ENCODE data around the gene TBC1D1. TPM values are rescaled to one million over a fixed set of nuclear protein-coding genes. Genes with fewer than 3 reads are reported as not detected.

Gene TBC1D1
- total and polyA plus RNA-seq, 2 donors (not counting 1 experiment from before 2014, with no cell fraction given), result 39.7 to 90.0 TPM

DNA sequence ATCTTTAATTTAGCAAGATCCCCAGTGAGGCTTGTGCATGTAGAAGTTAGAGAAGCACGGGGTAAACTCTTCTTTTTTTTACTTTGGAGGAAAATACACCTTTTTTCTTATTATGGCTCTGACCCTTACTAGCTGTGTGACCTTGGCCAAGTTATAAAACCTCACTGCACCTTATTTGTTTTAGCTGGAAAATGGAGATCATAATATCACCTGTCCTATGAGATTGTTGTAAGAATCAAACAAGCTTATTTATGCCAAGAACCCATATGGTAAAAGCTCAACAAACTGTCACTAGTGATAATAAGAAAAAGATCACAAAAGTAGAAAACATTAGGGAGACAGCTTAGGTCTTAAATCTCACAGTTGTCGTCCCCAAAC, 196.0 kb downstream of the TBC1D1 start:
- Histone ChIP-seq H3K4me3 (replicated peaks in 1 of 4; ENCODE audit: control extremely low read depth in 1 of 4, insufficient read depth in 1 of 4, low read depth in 3 of 4, low read length in 4 of 4) (no peak overlapping the region), H3K9ac (ENCODE audit: insufficient read depth, low read length) (no peak overlapping the region), H4K20me1 (ENCODE audit: control insufficient read depth, extremely low read depth, insufficient read depth, low read length) (no peaks in the 10 kb centered on the region), H3K9me3 (ENCODE audit: control insufficient read depth, insufficient read depth, low read depth, low read length) (no peaks in the 10 kb centered on the region), H2AFZ (ENCODE audit: low read length) (no peak overlapping the region), H3K4me1 (ENCODE audit: control insufficient read depth, extremely low read depth, insufficient read depth, low read length) (peaks cover 13% of the 10 kb centered on the region), H3K27ac (ENCODE audit: insufficient read depth, low read length) (no peak overlapping the region), H3K79me2 (ENCODE audit: control insufficient read depth, insufficient read depth, low read length) (no peaks in the 10 kb centered on the region), H3K4me2 (ENCODE audit: extremely low read depth, insufficient read depth, low read length) (no peak overlapping the region), H3K27me3 (ENCODE audit: control insufficient read depth, insufficient read depth, low read length) (no peaks in the 10 kb centered on the region), H3K36me3 (ENCODE audit: control insufficient read depth, insufficient read depth, low read length) (no peaks in the 10 kb centered on the region)
- no peak for DNase-seq (ENCODE audit: low read depth in 2 of 2)
- TF ChIP-seq, protein P1, sequence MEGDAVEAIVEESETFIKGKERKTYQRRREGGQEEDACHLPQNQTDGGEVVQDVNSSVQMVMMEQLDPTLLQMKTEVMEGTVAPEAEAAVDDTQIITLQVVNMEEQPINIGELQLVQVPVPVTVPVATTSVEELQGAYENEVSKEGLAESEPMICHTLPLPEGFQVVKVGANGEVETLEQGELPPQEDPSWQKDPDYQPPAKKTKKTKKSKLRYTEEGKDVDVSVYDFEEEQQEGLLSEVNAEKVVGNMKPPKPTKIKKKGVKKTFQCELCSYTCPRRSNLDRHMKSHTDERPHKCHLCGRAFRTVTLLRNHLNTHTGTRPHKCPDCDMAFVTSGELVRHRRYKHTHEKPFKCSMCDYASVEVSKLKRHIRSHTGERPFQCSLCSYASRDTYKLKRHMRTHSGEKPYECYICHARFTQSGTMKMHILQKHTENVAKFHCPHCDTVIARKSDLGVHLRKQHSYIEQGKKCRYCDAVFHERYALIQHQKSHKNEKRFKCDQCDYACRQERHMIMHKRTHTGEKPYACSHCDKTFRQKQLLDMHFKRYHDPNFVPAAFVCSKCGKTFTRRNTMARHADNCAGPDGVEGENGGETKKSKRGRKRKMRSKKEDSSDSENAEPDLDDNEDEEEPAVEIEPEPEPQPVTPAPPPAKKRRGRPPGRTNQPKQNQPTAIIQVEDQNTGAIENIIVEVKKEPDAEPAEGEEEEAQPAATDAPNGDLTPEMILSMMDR (conservative IDR thresholded peaks at IDR 0.05 in 1 of 2, IDR thresholded peaks at IDR 0.05 in 1 of 2; ENCODE audit: low read depth in 1 of 2, low read length in 2 of 2), result no peak
- no peak for TF ChIP-seq EZH2 (IDR thresholded peaks at IDR 0.05; ENCODE audit: low read length, missing control alignments)

DNA sequence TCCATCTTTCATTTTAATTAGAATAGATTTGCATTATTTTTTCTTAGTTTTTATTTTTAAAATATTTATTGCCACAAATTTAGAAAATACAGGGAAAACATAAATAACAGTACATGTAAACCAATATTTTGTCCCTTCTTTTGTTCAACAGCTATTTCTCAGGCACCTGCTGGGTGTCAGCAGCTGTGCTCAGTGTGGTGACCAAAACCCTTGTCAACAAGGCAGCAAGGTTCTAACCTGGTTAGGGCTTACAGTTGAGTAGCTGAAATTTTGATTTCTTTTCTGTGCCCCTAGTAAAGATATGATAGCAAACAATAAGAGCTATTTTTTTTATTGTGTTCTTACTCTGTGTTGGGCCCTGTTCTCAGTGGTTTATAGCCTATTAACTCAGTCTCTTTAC, 197.4 kb downstream of the TBC1D1 start:
- no peak overlapping the region for H3K9ac ChIP-seq (ENCODE audit: insufficient read depth, low read length)
- H4K20me1 ChIP-seq (ENCODE audit: control insufficient read depth, extremely low read depth, insufficient read depth, low read length), result no peaks in the 10 kb centered on the region
- H3K79me2 ChIP-seq (ENCODE audit: control insufficient read depth, insufficient read depth, low read length), result no peaks in the 10 kb centered on the region
- no peak for DNase-seq (ENCODE audit: low read depth in 2 of 2)
- no peaks in the 10 kb centered on the region for H3K36me3 ChIP-seq (ENCODE audit: control insufficient read depth, insufficient read depth, low read length)
- H3K9me3 ChIP-seq (ENCODE audit: control insufficient read depth, insufficient read depth, low read depth, low read length), result no peaks in the 10 kb centered on the region
- no peak overlapping the region for H3K27ac ChIP-seq (ENCODE audit: insufficient read depth, low read length)
- peaks cover 6% of the 10 kb centered on the region for H3K4me1 ChIP-seq (ENCODE audit: control insufficient read depth, extremely low read depth, insufficient read depth, low read length)
- H3K4me2 ChIP-seq (ENCODE audit: extremely low read depth, insufficient read depth, low read length), result no peak overlapping the region
- no peak overlapping the region for H3K4me3 ChIP-seq (replicated peaks in 1 of 4; ENCODE audit: control extremely low read depth in 1 of 4, insufficient read depth in 1 of 4, low read depth in 3 of 4, low read length in 4 of 4)
- no peaks in the 10 kb centered on the region for H3K27me3 ChIP-seq (ENCODE audit: control insufficient read depth, insufficient read depth, low read length)
- TF ChIP-seq EZH2 (IDR thresholded peaks at IDR 0.05; ENCODE audit: low read length, missing control alignments), result no peak
- TF ChIP-seq, protein P1 (conservative IDR thresholded peaks at IDR 0.05 in 1 of 2, IDR thresholded peaks at IDR 0.05 in 1 of 2; ENCODE audit: low read depth in 1 of 2, low read length in 2 of 2), result no peak
- no peak overlapping the region for H2AFZ ChIP-seq (ENCODE audit: low read length)

DNA sequence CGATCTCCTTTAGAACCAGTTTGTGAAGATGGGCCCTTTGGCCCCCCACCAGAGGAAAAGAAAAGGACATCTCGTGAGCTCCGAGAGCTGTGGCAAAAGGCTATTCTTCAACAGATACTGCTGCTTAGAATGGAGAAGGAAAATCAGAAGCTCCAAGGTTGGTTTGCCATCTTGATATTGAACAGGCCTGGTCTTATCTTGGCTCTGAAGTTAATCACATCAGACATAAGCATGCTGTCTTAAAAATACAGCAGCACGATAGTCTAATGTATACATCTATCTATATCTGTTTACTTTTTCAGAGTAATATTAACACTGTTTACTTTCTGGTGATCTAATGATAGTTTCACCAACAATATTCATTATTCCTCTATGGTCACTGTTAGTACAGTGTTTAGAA, 199.1 kb downstream of the TBC1D1 start:
- H3K79me2 ChIP-seq (ENCODE audit: control insufficient read depth, insufficient read depth, low read length), result no peaks in the 10 kb centered on the region
- H4K20me1 ChIP-seq (ENCODE audit: control insufficient read depth, extremely low read depth, insufficient read depth, low read length), result no peaks in the 10 kb centered on the region
- DNase-seq (ENCODE audit: low read depth in 2 of 2), result no peak
- H3K36me3 ChIP-seq (ENCODE audit: control insufficient read depth, insufficient read depth, low read length), result no peaks in the 10 kb centered on the region
- TF ChIP-seq, protein P1 (conservative IDR thresholded peaks at IDR 0.05 in 1 of 2, IDR thresholded peaks at IDR 0.05 in 1 of 2; ENCODE audit: low read depth in 1 of 2, low read length in 2 of 2), result no peak
- TF ChIP-seq EZH2 (IDR thresholded peaks at IDR 0.05; ENCODE audit: low read length, missing control alignments), result no peak
- H3K9ac ChIP-seq (ENCODE audit: insufficient read depth, low read length), result no peak overlapping the region
- no peaks in the 10 kb centered on the region for H3K27me3 ChIP-seq (ENCODE audit: control insufficient read depth, insufficient read depth, low read length)
- H3K4me1 ChIP-seq (ENCODE audit: control insufficient read depth, extremely low read depth, insufficient read depth, low read length), result peaks cover 2% of the 10 kb centered on the region
- no peak overlapping the region for H3K4me3 ChIP-seq (replicated peaks in 1 of 4; ENCODE audit: control extremely low read depth in 1 of 4, insufficient read depth in 1 of 4, low read depth in 3 of 4, low read length in 4 of 4)
- no peak overlapping the region for H3K4me2 ChIP-seq (ENCODE audit: extremely low read depth, insufficient read depth, low read length)
- no peak overlapping the region for H3K27ac ChIP-seq (ENCODE audit: insufficient read depth, low read length)
- no peak overlapping the region for H2AFZ ChIP-seq (ENCODE audit: low read length)
- no peaks in the 10 kb centered on the region for H3K9me3 ChIP-seq (ENCODE audit: control insufficient read depth, insufficient read depth, low read depth, low read length)
